GM12872 (cell line): ENCODE results near the gene ATF7.

ENCODE experiments used
- TF ChIP-seq, protein P1 (sequence below): IDR thresholded peaks from 3 replicates; pipeline ENCODE4 v1.5.1; 2011; ENCODE audit warnings: low read depth, mild to moderate bottlenecking, low read length, moderate library complexity; ENCODE audit not compliant: insufficient read depth

ATF7 gene

DNA sequence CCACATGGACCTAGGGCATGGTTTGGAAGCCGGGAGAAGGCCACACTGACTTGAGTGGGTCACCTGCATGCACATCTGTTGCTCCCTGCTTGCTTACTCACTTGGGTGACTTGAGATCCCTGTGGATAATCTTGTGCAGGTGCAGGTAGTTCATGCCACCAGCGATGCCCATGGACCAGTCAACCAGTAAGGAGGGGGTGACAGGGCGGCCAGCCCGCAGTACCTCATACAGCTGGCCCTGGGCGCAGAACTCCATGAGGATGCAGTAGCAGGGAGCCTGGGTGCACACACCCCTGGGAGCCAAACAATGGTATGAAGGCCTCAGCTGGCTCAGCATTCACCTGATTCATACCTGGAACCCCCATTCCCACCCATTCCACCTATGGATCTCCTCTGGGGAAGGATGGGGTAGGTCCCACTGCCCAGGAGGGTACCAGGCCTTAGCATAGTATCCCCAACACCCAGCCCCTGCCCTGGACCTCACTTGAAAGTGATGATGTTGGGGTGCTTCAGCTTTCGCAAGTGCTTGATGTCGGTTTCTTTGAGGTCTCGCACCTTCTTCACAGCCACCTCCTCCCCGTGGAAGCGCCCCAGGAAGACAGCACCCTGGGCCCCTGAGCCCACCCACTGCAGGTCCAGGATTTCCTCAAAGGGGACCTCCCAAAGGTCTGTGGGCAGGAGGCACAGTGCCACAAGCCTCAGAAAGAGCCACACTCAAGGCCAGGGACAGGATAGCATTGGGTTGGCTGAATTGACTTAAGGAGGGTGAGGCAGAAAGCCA, 140.0 kb downstream of the ATF7 start:
- TF ChIP-seq, protein P1, sequence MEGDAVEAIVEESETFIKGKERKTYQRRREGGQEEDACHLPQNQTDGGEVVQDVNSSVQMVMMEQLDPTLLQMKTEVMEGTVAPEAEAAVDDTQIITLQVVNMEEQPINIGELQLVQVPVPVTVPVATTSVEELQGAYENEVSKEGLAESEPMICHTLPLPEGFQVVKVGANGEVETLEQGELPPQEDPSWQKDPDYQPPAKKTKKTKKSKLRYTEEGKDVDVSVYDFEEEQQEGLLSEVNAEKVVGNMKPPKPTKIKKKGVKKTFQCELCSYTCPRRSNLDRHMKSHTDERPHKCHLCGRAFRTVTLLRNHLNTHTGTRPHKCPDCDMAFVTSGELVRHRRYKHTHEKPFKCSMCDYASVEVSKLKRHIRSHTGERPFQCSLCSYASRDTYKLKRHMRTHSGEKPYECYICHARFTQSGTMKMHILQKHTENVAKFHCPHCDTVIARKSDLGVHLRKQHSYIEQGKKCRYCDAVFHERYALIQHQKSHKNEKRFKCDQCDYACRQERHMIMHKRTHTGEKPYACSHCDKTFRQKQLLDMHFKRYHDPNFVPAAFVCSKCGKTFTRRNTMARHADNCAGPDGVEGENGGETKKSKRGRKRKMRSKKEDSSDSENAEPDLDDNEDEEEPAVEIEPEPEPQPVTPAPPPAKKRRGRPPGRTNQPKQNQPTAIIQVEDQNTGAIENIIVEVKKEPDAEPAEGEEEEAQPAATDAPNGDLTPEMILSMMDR = no peak

DNA sequence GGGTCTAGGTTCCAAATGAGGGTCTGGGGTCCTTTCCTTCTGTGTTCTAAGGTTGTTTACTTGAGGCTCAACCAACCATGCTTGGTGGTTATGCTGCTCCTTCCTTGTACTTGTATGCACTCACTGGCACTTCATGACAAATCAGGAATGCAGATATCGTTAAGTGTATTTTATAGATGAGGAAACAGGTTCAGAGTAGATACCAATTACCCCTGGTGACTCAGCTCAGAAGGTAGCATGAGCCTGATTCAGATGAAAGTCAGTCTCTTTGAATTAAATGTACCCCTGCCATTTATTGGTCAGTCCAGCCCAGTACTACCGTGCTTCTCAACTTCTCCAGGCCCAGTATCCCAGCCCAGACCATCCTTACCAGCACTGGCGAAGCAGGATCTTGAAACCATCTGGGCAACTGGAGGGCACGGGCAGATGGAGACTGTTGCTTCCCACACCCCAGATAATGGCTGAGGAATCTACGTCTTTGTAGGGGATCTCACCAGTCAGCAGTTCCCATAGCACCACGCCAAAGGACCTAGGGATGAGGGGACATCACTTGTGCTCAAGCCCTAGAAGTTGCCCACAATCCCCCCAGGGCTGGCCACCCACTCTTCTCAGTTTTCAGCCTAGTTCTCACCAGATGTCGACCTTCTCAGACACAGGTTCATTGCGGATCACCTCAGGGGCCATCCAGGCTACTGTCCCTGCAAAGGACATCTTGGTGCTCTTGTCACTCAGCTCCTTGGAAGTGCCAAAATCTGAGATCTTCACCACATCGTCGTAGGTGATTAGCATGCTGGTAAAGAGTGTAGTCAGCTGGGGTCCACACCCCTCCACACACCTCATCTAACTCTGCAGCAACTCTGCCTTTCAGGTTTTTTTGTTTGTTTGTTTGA, 141.3 kb downstream of the ATF7 start:
- TF ChIP-seq, protein P1 = no peak

DNA sequence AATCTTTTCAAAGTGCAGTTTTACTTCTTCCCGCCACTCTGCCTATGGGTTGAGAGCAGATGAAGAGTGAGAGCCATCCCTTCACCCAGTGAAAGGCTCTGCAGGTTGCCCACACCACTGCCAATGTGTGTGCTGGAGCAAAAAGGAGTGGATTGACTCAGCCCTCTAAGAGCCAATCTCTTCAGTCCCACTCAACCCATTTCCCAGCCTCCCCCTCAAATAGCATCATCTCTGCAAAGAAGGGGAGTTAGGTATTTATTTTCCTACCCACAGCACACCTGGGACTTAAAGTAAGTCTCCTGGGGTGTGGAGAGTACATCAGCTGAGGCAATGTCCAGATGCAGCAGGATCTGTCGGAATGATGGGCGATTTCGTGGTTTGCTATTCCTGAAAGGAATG, 142.2 kb downstream of the ATF7 start:
- TF ChIP-seq, protein P1 = no peak

DNA sequence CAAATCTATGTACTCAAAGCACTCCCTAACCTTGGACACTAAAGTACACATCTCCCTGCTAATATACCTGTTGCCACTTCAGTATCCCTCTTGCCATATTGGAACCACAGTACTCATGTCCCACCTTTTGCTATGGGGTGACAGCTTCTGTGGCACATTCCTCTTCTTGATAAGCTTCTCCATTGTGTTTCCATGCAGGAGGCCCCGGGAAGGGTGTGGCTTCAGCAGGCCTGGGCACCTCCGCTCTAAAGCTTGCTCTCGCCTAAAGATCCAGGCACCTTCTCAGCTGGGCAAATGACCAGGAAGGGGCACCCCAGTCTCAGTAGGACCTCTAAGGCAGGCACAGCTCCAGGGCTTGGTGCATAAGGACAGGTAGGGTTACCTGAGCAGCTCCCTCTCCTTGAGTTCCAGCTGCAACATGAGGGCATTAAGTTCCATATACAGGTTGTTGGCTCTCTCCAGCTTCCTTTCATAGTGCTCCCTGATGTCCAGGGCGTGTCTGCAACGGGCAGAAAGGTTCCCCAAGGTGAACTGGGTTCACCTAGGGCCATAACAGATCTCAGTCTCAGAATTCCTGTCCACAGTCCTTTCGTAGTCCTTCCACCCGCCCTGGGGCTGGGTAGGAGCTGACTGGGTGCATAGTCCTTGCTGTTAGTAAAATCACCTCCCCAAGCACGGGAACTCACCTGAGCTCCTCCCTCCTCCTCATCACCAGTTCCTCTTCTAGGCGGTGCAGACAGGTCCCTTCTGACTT, 142.8 kb downstream of the ATF7 start:
- TF ChIP-seq, protein P1 = no peak

DNA sequence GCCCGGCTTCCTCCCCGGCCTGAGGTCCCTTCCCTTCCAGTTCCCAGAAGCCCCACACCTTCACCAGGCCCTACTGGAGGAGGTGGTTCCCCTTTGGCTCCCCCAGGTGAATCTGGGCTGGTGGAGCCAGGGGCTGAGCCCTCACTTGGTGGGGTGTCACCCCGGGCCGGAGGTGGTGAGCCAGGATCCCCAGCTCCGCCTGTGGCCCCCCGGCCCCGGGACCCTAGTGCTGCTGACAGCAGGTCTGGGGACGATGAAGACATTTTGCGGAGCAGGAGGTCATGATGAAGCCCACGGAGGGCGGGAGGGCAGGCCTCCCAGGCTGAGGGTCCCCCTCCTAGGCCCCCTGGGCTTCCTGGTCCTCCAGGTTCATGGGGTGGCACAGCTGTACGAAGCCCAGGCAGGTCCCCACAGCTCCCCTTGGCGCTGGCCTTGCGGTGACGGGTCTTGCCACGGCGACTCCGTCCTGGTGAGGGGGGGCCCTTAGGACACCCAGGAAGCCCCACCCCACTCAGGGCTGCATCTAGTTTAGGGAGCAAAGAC, 143.5 kb downstream of the ATF7 start:
- TF ChIP-seq, protein P1 = no peak

DNA sequence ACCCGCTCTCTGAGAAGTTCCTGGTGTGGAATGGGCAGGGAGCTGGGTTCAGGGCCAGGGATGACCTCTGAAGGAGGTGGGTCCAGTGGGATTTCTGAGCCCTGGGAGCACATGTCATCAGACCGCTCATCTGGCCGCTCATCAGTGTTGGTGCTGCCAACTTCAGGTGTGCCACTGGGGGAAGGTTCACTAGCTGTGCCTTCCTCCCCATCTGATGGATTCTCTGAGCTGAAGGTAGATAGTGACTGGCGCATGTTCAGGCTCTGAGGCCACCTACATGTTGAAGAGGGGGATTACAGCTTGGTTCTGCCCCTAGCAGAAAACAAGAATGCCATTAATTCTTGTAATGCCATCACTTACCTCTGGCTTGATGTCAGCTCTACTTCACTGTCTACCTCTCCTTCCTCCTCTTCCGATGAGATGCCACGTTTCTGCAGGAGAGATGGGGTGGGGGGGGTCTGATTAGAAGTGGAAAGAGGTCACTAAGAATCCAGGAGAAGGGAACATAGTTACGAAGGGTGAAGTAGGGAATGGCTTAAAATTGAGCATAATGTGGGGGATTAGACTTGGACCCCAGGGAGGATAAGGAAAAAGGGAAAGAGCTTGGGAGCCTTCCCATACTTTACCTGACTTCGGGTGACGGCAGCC, 144.1 kb downstream of the ATF7 start:
- TF ChIP-seq, protein P1 = peak; percentile 46
